ENCODE data around the gene MMP28.

Gene MMP28

GRCh38 chr17:35797370-35797769 is 1.9 kb upstream of the MMP28 start:
- DNase-seq = no peak

GRCh38 chr17:35796942-35797341 is 1.5 kb upstream of the MMP28 start:
- no peak for DNase-seq

GRCh38 chr17:35795871-35796265 is 427 bp upstream of the MMP28 start:
- DNase-seq = no peak

- DNase-seq = no peak
These were observed 2.2 kb downstream of the MMP28 start for GRCh38 chr17:35793257-35793656.

- no peak for DNase-seq
These were observed 3.6 kb downstream of the MMP28 start for GRCh38 chr17:35791681-35792350.

GRCh38 chr17:35790841-35791240 is 4.6 kb downstream of the MMP28 start:
- DNase-seq = no peak

- no peak for DNase-seq
These were observed 6.7 kb downstream of the MMP28 start for GRCh38 chr17:35788477-35789368.

- DNase-seq = no peak
These were observed 8.5 kb downstream of the MMP28 start for GRCh38 chr17:35786941-35787432.

GRCh38 chr17:35784895-35785294 is 10.5 kb downstream of the MMP28 start:
- DNase-seq = no peak

- no peak for DNase-seq
These were observed 14.5 kb downstream of the MMP28 start for GRCh38 chr17:35780950-35781349.

- DNase-seq = no peak
These were observed 16.7 kb downstream of the MMP28 start for GRCh38 chr17:35778641-35779196.

- no peak for DNase-seq
These were observed 19.9 kb downstream of the MMP28 start for GRCh38 chr17:35775583-35775982.

- no peak for DNase-seq
These were observed 20.4 kb downstream of the MMP28 start for GRCh38 chr17:35775039-35775438.

- no peak for DNase-seq
These were observed 20.9 kb downstream of the MMP28 start for GRCh38 chr17:35774499-35774898.

- no peak for DNase-seq
These were observed 21.6 kb downstream of the MMP28 start for GRCh38 chr17:35773679-35774425.

GRCh38 chr17:35773129-35773528 is 22.3 kb downstream of the MMP28 start:
- DNase-seq = no peak

- no peak for DNase-seq
These were observed 25.4 kb downstream of the MMP28 start for GRCh38 chr17:35769895-35770486.

GRCh38 chr17:35768797-35769196 is 26.6 kb downstream of the MMP28 start:
- DNase-seq = no peak

GRCh38 chr17:35766903-35767510 is 28.4 kb downstream of the MMP28 start:
- peak; percentile 4 for DNase-seq

GRCh38 chr17:35766489-35766877 is 29.0 kb downstream of the MMP28 start:
- no peak for DNase-seq

GRCh38 chr17:35765756-35766488 is 29.5 kb downstream of the MMP28 start:
- no peak for DNase-seq
